Ramos (cell line): Measurements from ENCODE around the gene ZBTB24.

Source experiments
- in situ Hi-C: fragments of 300-500 bp; cut with MboI; formaldehyde crosslinking; loops from one replicate; pipeline ENCODE4 v1.14.3; 2022; ENCODE audit warnings: low sequenced_read_pairs; ENCODE audit not compliant: unreplicated experiment

Gene ZBTB24

DNA sequence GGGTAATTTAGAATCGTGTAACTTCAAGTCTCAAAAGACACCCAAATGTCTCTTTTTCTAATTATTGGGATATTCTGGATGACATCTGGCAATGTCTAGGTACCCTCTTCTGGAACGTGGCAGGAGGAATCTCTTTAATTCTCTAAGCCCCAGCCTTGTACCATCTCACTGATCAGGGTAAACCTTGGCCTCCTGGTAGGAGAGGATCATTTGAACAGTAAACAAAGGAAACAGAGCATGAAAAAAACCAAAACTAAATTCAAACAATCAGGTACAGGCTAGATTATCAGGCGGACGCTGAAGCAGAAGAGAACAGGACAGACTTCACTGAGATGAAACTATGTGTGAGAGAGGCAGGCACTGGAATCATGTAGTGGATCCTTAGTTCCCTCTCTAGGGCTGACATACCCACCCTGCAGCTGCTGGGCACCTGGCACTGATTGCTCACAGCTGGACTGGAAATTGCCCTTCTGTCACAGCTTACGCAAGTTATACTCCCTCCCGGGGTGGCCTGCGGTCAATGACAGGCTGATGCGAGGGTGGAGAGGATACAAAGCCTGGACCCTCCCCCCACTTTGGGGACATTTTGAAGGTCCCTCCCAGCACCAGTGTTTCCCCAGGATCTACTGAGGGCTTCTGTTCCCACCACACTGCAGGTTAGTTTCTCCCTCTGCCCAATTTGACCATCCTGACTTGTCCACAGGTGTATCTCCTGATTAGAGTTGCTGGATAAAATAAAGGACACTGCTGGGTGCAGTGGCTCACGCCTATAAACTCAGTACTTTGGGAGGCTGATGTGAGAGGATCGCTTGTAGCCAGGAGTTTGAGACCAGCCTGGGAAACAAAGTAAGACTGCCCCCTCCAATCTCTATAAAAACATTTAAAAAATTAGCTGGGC, 20.6 kb upstream of the ZBTB24 start:
- in situ Hi-C loops: no loop called here

DNA sequence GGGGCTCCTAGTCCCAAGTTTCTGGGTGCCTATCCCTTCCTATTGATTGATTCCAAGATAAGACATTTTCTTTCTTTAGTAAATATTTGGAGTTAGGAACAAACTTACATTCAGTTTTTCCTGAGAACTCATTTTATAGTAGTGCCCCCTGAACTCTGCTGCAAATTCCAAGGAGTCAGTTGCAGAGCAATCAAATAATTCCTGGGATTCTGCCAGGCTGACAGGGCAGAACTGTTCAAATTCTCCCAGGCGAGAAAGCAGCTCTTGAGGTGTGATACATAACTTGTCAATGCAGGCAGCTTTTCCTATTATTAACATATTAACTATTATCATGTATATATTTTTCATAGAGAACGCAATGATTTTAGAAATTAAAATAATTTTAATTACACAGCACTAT, 15.9 kb upstream of the ZBTB24 start:
- in situ Hi-C loops: no loop called here

DNA sequence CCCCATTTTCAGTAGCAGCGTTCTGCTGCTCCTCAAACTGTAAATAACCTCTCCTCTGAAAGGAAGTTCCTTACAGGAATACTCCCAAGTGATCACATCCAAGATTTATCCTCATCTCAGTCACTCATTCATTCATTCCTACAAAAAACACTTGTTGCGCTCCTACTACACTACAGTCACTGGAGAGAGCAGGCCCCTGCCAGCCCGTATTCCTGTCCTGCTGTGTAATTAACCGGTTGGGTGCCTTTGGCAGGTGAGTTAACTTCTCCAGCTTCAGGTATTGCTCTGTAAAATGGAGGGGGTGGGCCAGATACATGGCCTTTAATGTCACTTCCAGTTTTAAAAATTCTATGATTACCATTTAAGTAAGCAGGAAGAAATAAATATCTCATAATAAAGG, 15.0 kb upstream of the ZBTB24 start:
- in situ Hi-C loops: no loop called here

DNA sequence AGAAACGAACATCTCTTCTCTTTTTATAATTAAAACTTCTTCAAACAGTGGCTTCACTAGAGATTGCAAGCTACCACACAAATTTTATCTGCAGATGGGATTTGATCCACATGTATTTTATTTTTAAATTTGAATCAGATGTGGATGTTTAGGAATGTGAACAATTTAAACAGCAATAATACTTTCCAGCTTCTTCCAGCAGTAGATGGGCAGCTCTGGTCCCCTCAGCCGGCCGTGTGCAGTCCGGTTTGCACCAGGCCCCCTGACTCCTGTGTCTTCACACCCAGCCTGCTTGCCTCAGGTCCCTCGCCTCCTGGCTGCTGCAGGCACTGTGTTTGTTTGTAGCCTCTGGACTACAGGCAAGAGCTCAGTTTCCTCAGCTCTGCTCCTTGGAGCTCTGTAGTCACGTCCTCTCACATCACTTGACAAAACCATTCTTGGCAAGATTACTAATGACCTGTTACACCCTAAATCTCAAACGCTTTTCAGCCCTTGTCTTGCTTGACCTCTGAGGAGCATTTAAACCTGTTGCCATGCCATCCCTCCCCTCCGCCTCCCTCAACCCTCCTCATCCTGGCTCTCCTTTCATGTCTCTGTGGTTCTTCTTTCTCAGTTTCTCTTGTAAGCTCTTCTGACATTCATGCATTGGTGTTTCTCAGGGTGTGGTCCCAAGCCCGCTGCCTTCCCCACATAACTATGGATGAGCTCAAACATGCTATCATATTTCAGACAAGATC, 13.2 kb upstream of the ZBTB24 start:
- in situ Hi-C loops: no loop called here

DNA sequence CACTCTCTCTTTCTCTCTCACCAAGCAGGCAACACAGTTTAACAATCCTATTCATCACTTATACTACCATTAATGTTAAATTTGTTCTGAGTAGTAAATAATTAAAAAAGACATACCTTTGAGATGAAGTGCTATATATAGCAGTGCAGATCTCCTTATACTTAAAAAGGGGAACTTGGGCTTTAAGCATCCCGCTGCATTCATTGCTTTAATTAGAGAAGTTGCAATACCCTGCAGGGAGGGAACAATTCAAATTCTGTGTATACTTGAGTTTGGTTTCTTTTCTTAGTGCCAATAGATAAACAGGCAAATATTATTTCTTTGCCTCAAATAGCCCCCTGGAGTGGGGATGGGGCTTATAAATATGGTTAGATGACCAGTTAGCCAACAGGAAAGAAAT, 10.8 kb upstream of the ZBTB24 start:
- in situ Hi-C loops: no loop called here

DNA sequence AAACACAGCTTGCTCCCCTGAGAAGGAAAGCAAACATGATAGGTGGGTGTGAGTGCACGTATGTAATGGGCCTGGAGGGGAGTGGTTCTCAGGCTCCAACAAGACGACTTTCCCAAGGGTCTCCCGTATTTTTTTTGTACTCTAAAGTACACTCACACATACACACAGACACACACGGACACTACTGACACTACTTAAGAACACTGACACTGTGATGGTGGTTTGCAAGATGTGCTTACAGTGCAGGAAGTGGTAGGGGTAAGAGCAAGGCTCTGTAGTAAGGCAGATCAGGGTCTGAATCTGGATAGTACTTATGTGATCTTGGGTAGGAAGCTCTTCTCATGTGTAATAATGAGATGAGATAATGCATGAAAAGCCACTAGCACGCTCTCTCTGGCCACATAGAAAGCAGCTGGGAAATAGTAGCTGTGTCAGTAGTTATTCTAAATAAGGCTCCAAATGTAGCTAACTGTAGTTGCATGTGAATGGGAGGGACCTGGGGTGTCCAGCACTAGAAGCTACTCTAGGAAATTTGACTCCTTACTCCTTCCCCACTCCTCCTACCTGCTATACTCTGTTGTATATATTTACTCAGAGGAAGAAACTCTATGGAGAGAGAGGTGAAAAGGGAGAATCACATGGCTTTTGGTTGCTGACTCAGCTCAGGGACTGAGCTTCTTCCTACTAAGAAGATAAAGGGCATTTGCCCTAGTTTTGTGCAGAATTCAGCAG, 8.4 kb upstream of the ZBTB24 start:
- in situ Hi-C loops: no loop called here

DNA sequence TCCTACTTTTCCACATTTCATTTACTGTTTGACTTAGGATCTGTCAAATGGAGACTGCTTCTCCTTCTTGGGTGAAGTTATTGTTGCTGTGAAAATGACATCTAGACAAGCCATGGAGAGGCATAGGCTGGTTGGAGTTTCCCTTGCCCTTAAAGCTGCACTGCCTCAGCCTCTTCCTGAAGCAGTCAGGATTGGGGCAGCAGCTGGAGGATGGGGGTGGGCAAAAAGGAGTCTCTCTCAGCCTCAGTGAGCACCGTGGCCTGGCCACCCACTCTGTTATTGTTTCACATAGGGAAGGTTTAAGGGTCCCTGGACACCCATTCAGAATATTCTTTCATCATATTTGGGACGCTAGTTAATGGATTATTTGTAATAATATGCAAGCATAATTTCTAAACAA, 7.7 kb upstream of the ZBTB24 start:
- in situ Hi-C loops: no loop called here

DNA sequence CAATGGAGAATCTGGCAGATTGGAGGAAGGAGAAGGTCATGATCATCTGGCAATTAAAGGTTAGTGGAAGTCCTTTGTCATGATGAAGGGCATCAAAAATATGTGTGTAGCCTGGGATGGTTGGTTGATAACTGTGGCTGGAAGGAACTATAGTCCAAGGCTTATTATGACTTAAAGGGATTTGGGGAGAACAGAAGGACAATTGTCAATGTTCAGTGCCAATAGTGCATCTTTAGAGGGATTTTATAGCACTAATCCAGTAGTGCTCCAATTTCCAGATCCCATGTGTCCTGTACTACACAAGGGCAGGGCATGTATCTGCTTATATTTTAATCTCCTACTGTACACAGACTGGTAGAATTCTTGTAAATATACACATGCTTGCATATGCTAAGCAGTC, 5.0 kb upstream of the ZBTB24 start:
- in situ Hi-C loops: no loop called here

DNA sequence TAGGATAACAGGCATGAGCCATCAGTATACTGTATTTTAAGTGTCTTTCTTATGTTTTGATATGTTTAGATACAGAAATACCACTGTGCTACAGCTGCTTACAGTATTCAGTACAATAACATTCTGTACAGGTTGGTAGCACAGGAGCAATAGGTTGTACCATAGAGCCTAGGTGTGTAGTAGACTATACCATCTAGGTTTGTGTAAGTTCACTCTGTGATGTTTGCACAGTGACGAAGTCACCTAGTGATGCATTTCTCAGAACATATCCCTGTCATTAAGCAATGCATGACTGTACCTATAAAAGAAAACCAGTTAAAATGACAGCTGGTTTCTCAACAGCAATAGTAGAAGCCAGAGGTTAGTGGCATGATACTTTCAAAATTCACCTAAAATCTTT, 3.0 kb upstream of the ZBTB24 start:
- in situ Hi-C loops: no loop called here

DNA sequence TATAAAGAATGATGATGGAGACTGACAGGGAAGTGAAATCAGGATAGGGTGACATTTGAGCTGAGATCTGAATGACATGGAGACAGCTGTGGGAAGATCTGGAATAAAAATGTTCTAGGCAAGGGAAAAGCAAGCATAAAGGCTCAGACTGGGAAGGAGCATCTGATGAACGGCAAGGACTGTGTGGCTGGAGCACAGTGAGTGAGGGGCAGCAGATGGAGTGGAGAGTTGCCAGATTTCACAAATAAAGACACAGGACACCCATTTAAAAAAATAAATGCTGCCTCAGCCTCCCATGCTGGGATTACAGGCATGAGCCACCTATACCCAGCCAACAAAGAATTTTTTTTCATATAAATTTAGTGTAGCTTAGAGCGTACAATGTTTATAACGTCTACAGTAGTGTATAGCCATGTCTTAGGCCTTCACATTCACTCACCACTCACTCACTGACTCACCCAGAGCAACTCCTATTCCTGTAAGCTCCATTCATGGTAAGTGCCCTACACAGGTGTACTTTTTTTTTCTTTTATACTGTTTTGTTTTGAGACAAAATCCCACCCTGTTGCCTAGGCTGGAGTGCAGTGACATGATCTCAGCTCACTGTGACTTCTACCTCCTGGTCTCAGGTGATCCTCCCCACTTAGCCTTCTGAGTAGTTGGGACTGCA, 2.4 kb upstream of the ZBTB24 start:
- in situ Hi-C loops: no loop called here

DNA sequence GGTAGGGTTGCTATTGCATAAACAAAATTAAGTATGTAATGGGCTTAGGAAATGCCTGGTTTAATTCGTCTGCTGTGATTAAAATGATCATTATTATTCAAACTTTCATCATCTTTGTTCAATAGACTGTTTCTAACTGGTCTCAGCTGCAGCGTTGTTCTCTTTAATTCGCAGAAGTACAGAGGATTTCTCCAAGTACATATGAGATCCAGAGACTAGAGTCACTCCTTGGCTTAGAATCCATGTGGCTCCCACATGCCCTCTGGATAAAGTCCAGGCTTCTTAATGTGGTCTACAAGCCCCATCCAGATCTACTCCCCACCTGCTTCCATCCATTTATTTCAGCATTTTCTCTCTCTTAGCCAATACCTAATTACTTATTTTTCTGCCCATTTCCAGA, 1.1 kb upstream of the ZBTB24 start:
- in situ Hi-C loops: no loop called here

DNA sequence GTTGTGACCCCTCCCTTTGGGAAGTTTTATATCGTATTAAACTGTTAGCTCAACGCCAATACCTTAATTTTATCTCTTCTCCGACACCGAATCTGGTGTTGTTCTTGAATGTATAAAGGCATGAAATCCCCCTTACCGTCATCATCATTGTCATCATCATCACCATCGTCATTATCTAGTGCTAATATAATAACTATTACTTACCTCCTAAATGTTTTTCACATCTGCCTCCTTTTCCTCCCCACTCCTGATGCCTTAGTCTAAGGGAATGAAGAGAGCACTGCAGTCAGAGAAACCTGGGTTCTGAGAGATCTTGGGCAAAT, 677 bp upstream of the ZBTB24 start:
- in situ Hi-C loops: no loop called here

DNA sequence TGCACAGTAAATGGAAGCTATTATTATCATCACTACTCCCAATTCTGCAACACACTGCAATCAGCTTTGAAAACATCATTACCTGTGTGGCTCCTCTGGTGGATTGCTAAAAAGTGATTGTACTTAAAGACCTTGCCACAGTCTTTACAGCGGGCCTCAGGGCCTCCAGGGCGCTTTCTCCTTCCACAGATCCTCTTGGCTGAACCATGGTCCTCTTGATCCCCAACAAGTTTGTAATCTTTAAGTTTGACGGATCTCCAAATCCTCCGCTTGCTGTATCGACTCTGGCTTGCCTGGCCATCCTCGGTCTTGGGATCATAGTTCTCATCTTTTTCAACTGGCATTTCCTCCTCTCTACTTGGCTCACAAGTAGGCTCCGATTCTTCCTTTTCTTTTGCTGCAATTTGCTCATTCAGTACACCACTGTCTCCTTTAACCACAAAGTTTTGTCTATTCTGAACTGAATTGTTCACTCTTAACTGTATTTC, 2.0 kb downstream of the ZBTB24 start:
- in situ Hi-C loops: no loop called here

DNA sequence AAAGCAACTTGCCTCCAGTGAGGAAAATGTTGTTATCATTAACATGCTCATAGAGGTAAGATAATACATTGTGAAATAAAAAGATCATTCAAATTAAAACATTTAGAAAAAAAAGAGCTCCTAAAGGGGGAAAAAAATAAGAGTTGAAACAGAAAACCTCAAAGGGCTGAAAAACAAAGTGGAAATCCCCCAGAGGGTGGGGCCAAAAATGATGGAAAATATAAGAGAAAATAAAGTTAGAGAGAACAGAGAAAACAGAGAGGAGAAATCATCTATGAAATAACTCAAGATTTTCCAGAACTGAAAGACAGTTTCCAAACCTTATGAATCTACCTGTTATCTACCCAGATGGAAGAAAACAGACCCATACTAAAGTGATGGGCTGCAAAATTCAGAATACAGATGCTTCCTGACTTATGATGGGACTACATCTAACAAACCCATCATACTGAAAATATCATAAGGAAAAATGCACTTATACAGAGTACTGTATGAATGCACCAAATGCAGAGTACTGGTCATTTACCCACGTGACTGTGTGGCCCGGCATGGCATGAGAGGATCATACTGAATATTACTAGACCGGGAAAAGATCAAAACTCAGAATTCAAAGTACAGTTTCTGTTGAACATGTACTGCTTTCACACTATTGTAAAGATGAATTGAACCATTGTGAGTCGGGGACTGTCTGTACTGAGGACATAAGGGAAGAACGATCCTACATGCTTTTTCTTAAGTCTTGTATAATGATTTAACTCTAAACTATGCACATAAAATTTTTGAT, 4.0 kb downstream of the ZBTB24 start:
- in situ Hi-C loops: no loop called here

DNA sequence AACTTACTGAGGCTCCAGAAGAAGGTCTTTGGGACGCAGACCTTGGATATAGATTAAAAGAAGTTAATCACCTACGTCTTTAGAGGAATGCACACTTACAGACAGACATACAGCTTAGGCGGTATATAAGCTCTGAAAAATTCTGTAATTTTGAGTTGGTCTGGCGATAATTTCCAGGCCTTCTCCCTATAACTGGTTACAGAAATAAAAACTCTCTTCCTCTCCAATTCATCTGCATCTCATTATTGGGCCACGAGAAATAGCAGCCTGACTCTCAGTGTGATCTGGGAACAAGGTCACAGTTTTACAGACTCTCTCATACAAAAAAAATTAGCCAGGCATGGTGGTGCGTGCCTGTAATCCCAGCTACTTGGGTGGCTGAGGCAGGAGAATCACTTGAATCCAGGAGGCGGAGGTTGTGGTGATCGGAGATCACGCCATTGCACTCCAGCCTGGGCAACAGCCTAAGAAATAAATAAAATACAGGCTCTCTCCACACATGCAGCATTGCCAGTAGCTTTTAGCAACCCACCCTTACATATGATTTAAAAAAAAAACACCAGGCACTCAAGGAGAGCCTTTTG, 4.7 kb downstream of the ZBTB24 start:
- in situ Hi-C loops: no loop called here

DNA sequence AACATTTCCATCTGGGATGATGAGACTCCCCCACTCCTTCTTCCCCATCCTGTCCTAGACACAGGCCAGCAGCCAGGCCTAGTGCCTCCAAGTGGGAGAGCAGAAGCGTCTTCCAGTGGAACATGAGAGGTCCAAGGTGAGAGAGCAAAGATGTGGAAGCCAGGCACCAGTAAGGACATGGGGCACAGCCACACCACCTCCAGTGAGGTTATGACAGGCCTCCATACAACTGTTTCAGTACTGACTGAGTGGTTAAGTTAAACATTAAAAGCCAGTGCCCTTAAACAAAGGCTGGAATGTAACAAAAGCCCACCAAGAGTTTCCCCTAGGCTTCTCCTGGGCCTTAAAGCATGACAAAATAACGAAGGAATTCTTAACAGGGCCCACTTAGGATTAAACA, 5.3 kb downstream of the ZBTB24 start:
- in situ Hi-C loops: no loop called here

DNA sequence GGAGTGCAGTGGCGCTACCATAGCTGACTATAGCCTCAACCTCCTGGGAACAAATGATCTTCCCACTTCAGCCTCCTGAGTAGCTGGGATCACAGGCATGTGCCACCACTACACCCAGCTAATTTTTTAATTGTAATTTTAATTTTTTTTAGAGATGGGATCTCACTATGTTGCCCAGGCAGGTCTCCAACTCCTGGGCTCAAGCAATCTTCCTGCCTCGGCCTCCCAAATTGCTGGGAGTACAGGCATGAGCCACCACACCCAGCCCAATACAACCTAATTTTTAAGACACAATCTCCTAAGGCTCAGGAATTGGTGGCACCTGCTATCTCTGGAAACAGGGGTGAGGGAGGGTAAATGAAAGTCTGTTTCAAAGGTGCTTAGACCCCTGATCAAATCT, 5.8 kb downstream of the ZBTB24 start:
- in situ Hi-C loops: no loop called here

DNA sequence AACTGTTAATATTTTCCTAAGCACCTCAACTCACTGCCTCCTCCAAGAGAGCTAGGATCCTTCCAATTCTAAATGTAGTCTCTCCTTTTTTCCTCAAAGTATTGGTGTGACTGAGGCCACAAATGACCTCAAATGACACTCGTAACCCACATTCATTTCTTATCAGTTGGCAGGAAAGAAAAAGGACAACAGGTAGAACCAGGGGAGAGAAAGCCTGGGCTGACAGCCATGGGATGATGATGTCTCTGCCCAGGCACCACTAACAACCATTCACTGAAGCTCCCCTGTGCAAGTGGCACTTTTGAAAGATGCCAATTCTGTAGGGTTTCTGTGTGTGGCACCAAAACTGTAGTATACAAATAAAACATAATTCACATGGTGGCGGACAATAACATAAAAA, 7.4 kb downstream of the ZBTB24 start:
- in situ Hi-C loops: no loop called here

DNA sequence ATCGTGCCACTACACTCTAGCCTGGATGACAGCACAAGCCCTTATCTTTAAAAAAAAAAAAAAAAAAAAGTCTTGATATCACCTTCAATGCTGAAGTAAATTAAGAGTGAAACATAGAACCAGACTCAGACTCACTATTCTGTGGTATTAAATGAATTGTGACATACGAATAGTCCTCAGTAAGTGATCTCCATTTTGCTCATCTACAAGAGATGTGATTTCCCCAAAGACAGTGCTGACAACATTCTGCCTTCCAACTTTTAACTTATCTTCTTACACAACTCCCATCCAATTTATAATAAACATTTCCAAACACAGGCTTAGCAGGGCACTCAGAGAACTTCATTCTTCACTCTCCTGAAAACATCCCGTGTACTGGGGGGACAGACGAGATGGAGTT, 8.0 kb downstream of the ZBTB24 start:
- in situ Hi-C loops: no loop called here
